ENCODE data around the gene FOSL1. TPM values are rescaled to one million over a fixed set of nuclear protein-coding genes. Genes with fewer than 3 reads are reported as not detected.

FOSL1 gene
- total RNA-seq, 2 experiments from 2014 or later, result 2.3 to 3.8 TPM

- Mint-ChIP-seq H3K27me3 (ENCODE audit: low read depth) (peaks cover 5% of the 10 kb centered on the region), H3K4me1 (ENCODE audit: low read depth) (peaks cover 56% of the 10 kb centered on the region), H3K9me3 (ENCODE audit: insufficient read depth) (no peaks in the 10 kb centered on the region), H3K27ac (no peak overlapping the region), H3K4me3 (no peak overlapping the region), H3K36me3 (ENCODE audit: low read depth) (peaks cover 24% of the 10 kb centered on the region)
- ATAC-seq (no peak), DNase-seq (no peak)
- ChIA-PET CTCF (interaction anchor here (1.4 to 18.4 kb wide), 3 partner anchors 10 to 176 kb away, joined by 3 to 584 read pairs (median 90); partner anchors contain the start of genes CCDC85B, CTSW, FIBP and MUS81), POLR2A (interaction anchor here (1.3 to 6.6 kb wide), 4 partner anchors 9 to 21 kb away, joined by 6 to 143 read pairs (median 14); partner anchors contain the start of genes CCDC85B, CFL1, CTSW and MUS81)
These were observed 30.4 kb downstream of the FOSL1 start for GRCh38 chr11:65869643-65870306.

GRCh38 chr11:65868907-65869306 is 31.3 kb downstream of the FOSL1 start:
- ChIA-PET POLR2A (interaction anchor here (1.3 to 6.6 kb wide), 3 partner anchors 9 to 22 kb away, joined by 6 to 143 read pairs (median 9); partner anchors contain the start of genes CCDC85B, CFL1 and MUS81), CTCF (interaction anchor here (1.4 to 18.4 kb wide), 3 partner anchors 9 to 177 kb away, joined by 3 to 584 read pairs (median 90); partner anchors contain the start of genes CCDC85B, CTSW, FIBP and MUS81)
- ATAC-seq (no peak), DNase-seq (no peak)
- peaks cover 28% of the 10 kb centered on the region for H3K36me3 Mint-ChIP-seq (ENCODE audit: low read depth)
- no peak overlapping the region for H3K4me3 Mint-ChIP-seq
- H3K27ac Mint-ChIP-seq, result no peak overlapping the region
- no peaks in the 10 kb centered on the region for H3K9me3 Mint-ChIP-seq (ENCODE audit: insufficient read depth)
- H3K4me1 Mint-ChIP-seq (ENCODE audit: low read depth), result peaks cover 56% of the 10 kb centered on the region
- H3K27me3 Mint-ChIP-seq (ENCODE audit: low read depth), result peaks cover 5% of the 10 kb centered on the region

GRCh38 chr11:65868076-65868667 is 32.0 kb downstream of the FOSL1 start:
- Mint-ChIP-seq H3K27me3 (ENCODE audit: low read depth) (peaks cover 3% of the 10 kb centered on the region), H3K27ac (no peak overlapping the region), H3K36me3 (ENCODE audit: low read depth) (peaks cover 35% of the 10 kb centered on the region), H3K9me3 (ENCODE audit: insufficient read depth) (no peaks in the 10 kb centered on the region), H3K4me3 (no peak overlapping the region), H3K4me1 (ENCODE audit: low read depth) (peaks cover 49% of the 10 kb centered on the region)
- POLR2A ChIA-PET, result interaction anchor here (1.7 to 6.6 kb wide), 2 partner anchors 8 to 16 kb away, joined by 9 to 143 read pairs; partner anchors contain the start of genes CFL1 and MUS81
- no peak for DNase-seq
- CTCF ChIA-PET, result interaction anchor here (4.7 to 18.4 kb wide), 2 partner anchors 8 to 17 kb away, joined by 90 to 584 read pairs; partner anchors contain the start of genes CCDC85B, CTSW, FIBP and MUS81
- ATAC-seq, result no peak

GRCh38 chr11:65867284-65868071 is 32.7 kb downstream of the FOSL1 start:
- Mint-ChIP-seq H3K4me1 (ENCODE audit: low read depth) (peaks cover 51% of the 10 kb centered on the region), H3K36me3 (ENCODE audit: low read depth) (peaks cover 42% of the 10 kb centered on the region), H3K9me3 (ENCODE audit: insufficient read depth) (no peaks in the 10 kb centered on the region), H3K4me3 (no peak overlapping the region), H3K27me3 (ENCODE audit: low read depth) (no peaks in the 10 kb centered on the region), H3K27ac (no peak overlapping the region)
- ChIA-PET CTCF (interaction anchor here (18.4 kb wide), 1 partner anchor 18 kb away, joined by 584 read pairs; the partner anchor contains the start of genes CCDC85B, CTSW and FIBP), POLR2A (interaction anchor here (1.5 to 1.7 kb wide), 2 partner anchors 15 to 21 kb away, joined by 4 to 9 read pairs; partner anchors contain the start of gene FIBP)
- DNase-seq (no peak), ATAC-seq (no peak)

GRCh38 chr11:65866509-65867283 is 33.5 kb downstream of the FOSL1 start:
- Mint-ChIP-seq H3K9me3 (ENCODE audit: insufficient read depth) (no peaks in the 10 kb centered on the region), H3K27me3 (ENCODE audit: low read depth) (no peaks in the 10 kb centered on the region), H3K4me3 (no peak overlapping the region), H3K4me1 (ENCODE audit: low read depth) (peaks cover 55% of the 10 kb centered on the region), H3K27ac (no peak overlapping the region), H3K36me3 (ENCODE audit: low read depth) (peaks cover 50% of the 10 kb centered on the region)
- DNase-seq, result no peak
- no peak for ATAC-seq
- ChIA-PET CTCF (interaction anchor here (1.0 to 18.4 kb wide), 2 partner anchors 15 to 18 kb away, joined by 3 to 584 read pairs; partner anchors contain the start of genes CCDC85B, CTSW and FIBP), POLR2A (interaction anchor here (0.6 to 1.6 kb wide), 4 partner anchors 13 to 24 kb away, joined by 3 to 7 read pairs (median 4); partner anchors contain the start of genes CCDC85B, CTSW and FIBP)

GRCh38 chr11:65865550-65866172 is 34.5 kb downstream of the FOSL1 start:
- ATAC-seq, result no peak
- Mint-ChIP-seq H3K27me3 (ENCODE audit: low read depth) (no peaks in the 10 kb centered on the region), H3K36me3 (ENCODE audit: low read depth) (peaks cover 60% of the 10 kb centered on the region), H3K27ac (no peak overlapping the region), H3K9me3 (ENCODE audit: insufficient read depth) (no peaks in the 10 kb centered on the region), H3K4me3 (no peak overlapping the region), H3K4me1 (ENCODE audit: low read depth) (peaks cover 51% of the 10 kb centered on the region)
- ChIA-PET CTCF (interaction anchor here (1.0 to 18.4 kb wide), 2 partner anchors 14 to 19 kb away, joined by 3 to 584 read pairs; partner anchors contain the start of genes CCDC85B, CTSW and FIBP), POLR2A (interaction anchor here (0.7 to 1.6 kb wide), 2 partner anchors 14 to 16 kb away, joined by 3 to 7 read pairs; partner anchors contain the start of gene CTSW)
- DNase-seq, result no peak

- no peak overlapping the region for H3K27ac Mint-ChIP-seq
- H3K27me3 Mint-ChIP-seq (ENCODE audit: low read depth), result no peaks in the 10 kb centered on the region
- ChIA-PET CTCF (interaction anchor here (18.4 kb wide), 1 partner anchor 20 kb away, joined by 584 read pairs; the partner anchor contains the start of genes CCDC85B, CTSW and FIBP), POLR2A (no interaction called here)
- H3K9me3 Mint-ChIP-seq (ENCODE audit: insufficient read depth), result no peaks in the 10 kb centered on the region
- DNase-seq, result no peak
- no peak overlapping the region for H3K4me3 Mint-ChIP-seq
- H3K36me3 Mint-ChIP-seq (ENCODE audit: low read depth), result peaks cover 65% of the 10 kb centered on the region
- peaks cover 47% of the 10 kb centered on the region for H3K4me1 Mint-ChIP-seq (ENCODE audit: low read depth)
- ATAC-seq, result no peak
These were observed 35.3 kb downstream of the FOSL1 start for GRCh38 chr11:65864706-65865471.

GRCh38 chr11:65863889-65864705 is 36.1 kb downstream of the FOSL1 start:
- peaks cover 44% of the 10 kb centered on the region for H3K4me1 Mint-ChIP-seq (ENCODE audit: low read depth)
- no peak overlapping the region for H3K27ac Mint-ChIP-seq
- no peak overlapping the region for H3K4me3 Mint-ChIP-seq
- ATAC-seq (no peak), DNase-seq (no peak)
- H3K27me3 Mint-ChIP-seq (ENCODE audit: low read depth), result no peaks in the 10 kb centered on the region
- no peaks in the 10 kb centered on the region for H3K9me3 Mint-ChIP-seq (ENCODE audit: insufficient read depth)
- ChIA-PET POLR2A (interaction anchor here (7.6 kb wide), 1 partner anchor 7 kb away, joined by 143 read pairs; the partner anchor contains the start of gene EFEMP2), CTCF (interaction anchor here (18.4 kb wide), 1 partner anchor 21 kb away, joined by 584 read pairs; the partner anchor contains the start of genes CCDC85B, CTSW and FIBP)
- H3K36me3 Mint-ChIP-seq (ENCODE audit: low read depth), result peaks cover 66% of the 10 kb centered on the region
